WERI-Rb-1 (cell line): ENCODE data around the gene NOXO1.
A peak's percentile ranks its signal among the peaks of the same experiment; 100 is the strongest.
"Not testable (repeated sequence)": the region's sequence is repeated elsewhere in the genome, so short reads cannot be mapped to it uniquely, and the experiment has no call there.

Experiments
- DNase-seq: peaks from one replicate; pipeline ENCODE4 v3.0.0-alpha.2; 2020
- H3K27ac ChIP-seq: fragments of 250-450 bp; sonication (Bioruptor Pico); 2 replicates; pipeline ENCODE4 v1.5.1; 2020; ENCODE audit warnings: mild to moderate bottlenecking, moderate library complexity
- H3K27me3 ChIP-seq: fragments of 250-450 bp; sonication (Bioruptor Pico); 2 replicates; pipeline ENCODE4 v1.5.1; 2021; ENCODE audit warnings: mild to moderate bottlenecking, low read depth, moderate library complexity; ENCODE audit not compliant: insufficient read depth, severe bottlenecking
- H3K36me3 ChIP-seq: fragments of 250-450 bp; sonication (Bioruptor Pico); 2 replicates; pipeline ENCODE4 v1.5.1; 2020; ENCODE audit warnings: mild to moderate bottlenecking, moderate library complexity
- H3K4me3 ChIP-seq: 2 replicates; pipeline ENCODE4 v1.5.1; 2011; ENCODE audit warnings: low read depth, mild to moderate bottlenecking, control low read depth, low read length
- H3K9me3 ChIP-seq: fragments of 250-450 bp; sonication (Bioruptor Pico); 2 replicates; pipeline ENCODE4 v1.5.1; 2021; ENCODE audit warnings: mild to moderate bottlenecking, moderate library complexity; ENCODE audit not compliant: severe bottlenecking
- TF ChIP-seq, protein P1 (sequence below): IDR thresholded peaks from 2 replicates; pipeline ENCODE4 v1.5.1; 2011; ENCODE audit warnings: low read depth, mild to moderate bottlenecking, control low read depth, inconsistent platforms, low read length

The NOXO1 gene

DNA sequence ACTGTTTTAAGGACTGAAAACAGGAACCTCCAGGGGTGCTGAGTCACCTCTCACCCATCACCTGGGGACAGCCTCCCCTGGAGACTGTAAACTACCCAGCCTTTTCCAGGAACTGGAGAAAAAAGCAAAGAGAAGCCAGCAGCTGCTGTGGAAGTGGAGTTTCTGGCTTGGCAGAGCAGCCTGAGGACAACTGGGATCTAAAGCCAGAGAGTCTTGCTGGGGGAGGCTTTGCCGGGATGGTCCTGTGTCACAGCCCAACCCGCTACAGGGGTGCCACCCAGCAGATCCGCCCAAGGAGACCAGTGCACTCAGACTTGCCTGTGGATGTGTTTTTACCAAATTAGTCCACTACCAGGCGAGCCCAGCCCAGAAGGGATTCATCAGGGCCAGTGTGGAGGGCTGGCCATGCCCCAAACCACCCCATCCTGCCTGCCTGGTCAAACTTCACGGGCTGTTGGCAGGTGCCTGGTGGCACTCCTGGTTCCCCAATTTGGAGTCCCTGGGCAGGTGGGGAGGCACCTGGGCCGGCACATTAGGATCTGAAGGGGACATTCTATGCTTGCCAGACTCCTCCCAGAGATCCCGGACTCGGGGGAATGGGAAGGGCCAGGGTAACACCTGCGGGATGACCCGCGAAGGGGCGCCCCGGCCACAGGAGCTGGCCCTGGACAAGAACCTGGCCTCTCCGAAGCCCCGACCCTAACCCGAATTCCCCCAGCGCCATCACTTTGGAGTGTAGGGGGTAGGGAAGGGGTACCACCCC, 39.0 kb downstream of the NOXO1 start:
- Histone ChIP-seq H3K27ac (no peak overlapping the region; the same call in 1 of the 2 replicates), H3K27me3 (no peaks in the 10 kb centered on the region), H3K36me3 (peaks cover 16% of the 10 kb centered on the region), H3K9me3 (no peaks in the 10 kb centered on the region), H3K4me3 (peak overlapping the region; percentile 76)
- DNase-seq, result no peak
- TF ChIP-seq, protein P1, sequence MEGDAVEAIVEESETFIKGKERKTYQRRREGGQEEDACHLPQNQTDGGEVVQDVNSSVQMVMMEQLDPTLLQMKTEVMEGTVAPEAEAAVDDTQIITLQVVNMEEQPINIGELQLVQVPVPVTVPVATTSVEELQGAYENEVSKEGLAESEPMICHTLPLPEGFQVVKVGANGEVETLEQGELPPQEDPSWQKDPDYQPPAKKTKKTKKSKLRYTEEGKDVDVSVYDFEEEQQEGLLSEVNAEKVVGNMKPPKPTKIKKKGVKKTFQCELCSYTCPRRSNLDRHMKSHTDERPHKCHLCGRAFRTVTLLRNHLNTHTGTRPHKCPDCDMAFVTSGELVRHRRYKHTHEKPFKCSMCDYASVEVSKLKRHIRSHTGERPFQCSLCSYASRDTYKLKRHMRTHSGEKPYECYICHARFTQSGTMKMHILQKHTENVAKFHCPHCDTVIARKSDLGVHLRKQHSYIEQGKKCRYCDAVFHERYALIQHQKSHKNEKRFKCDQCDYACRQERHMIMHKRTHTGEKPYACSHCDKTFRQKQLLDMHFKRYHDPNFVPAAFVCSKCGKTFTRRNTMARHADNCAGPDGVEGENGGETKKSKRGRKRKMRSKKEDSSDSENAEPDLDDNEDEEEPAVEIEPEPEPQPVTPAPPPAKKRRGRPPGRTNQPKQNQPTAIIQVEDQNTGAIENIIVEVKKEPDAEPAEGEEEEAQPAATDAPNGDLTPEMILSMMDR, result no peak

DNA sequence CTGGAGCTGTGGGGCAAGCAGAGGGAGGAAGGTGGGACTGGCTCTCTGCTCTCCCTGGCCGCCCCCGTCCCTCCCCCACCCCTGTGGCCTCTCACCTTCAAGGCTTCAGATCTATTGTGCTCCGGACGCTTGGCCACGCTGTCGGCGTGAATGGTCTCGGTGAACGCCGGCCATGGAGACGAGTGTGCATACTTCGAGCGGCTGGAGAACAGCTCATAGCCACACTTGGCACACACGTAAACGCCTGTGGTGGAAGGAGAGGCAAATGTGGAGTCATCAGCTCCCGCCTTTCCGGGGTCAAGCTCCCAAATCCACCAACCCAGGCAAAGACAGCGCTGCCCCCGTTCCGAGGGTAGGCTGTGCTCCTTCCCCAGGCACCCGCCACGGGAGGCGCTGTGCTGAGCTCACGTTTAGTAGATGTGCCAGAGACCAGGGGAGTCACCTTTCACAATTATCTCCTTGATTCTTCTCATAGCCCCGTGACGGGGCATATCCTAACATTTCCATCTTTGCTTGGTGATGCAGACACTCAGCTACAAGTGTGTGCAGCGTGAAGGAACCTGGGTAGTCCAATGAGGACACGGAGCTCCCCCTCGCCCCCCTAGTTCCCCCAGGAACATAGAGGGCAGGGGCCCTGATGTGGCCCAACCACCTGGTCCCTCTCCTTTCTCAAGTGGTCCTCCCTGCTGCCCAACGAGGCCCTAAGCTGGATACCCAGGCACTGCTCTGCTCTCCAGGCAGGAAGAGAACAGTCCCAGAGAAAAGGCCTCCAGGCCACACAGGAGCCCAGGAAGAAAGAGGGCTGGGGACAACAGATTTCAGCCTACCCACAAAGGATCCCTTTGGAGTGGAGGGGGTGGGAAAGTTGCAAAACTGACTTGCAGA, 39.9 kb downstream of the NOXO1 start:
- TF ChIP-seq, protein P1, result peak; percentile 31

DNA sequence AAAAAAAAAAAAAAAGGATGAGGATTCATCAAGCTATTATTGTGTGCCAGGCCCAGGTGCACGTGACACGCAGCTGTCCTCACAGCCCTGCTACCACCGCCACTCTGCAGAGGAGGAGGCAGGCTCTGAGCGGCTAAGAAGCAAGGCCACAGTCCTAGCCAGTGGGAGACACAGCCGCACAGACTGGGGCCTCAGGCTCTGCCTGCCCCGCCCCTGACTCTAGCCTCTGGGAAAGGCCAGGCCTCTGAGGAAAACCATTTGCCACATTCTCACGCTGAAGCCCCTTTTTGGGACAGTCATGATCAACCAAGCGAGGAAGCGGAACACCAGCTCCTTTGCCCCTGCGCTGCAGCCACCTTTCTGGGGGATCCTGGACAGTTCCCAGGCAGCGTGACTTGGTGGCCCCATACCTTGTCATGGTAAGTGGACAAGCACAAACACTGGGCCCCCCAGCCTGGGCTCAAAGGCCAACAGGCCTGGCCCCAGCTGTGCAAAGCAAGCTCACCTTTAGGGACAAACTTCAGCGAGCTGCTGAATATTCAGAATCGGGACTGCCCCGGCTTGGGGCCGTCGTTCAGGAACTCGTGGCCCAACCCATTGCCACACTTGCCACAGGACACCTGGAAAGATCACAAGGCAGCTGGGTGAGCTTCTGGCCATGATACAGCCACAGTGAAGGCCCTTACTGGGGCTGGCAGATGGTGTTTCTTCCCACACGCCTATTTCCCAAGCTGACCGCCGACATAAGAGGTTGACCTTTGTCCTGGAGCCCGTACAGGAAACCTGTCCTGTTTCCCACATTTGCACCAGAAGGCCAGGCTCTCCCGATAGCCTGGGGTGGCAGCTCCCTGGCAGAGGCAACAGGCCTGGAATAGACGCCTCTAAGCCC, 40.8 kb downstream of the NOXO1 start:
- no peaks in the 10 kb centered on the region for H3K27me3 ChIP-seq
- TF ChIP-seq, protein P1, result no peak
- no peaks in the 10 kb centered on the region for H3K9me3 ChIP-seq
- H3K4me3 ChIP-seq, result no peak overlapping the region
- H3K36me3 ChIP-seq, result peaks cover 16% of the 10 kb centered on the region
- no peak for DNase-seq
- no peak overlapping the region for H3K27ac ChIP-seq

More for the DNA sequence above, 39.9 kb downstream of the NOXO1 start:
- no peak for DNase-seq
- Histone ChIP-seq H3K36me3 (peaks cover 16% of the 10 kb centered on the region), H3K27me3 (no peaks in the 10 kb centered on the region), H3K27ac (no peak overlapping the region), H3K9me3 (no peaks in the 10 kb centered on the region), H3K4me3 (no peak overlapping the region)

DNA sequence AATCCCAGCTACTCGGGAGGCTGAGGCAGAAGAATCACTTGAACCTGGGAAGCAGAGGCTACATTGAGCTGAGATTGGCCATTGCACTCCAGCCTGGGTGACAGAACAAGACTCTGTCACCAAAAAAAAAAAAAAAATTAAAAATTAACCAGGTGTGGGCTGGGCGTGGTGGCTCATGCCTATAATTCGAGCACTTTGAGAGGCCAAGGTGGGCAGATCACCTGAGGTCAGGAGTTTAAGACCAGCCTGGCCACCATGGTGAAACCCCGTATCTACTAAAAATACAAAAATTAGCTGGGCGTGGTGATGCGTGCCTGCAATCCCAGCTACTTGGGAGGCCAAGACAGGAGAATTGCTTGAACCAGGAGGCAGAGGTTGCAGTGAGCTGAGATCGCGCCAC, 41.4 kb downstream of the NOXO1 start:
- not testable (repeated sequence) for H3K9me3 ChIP-seq, H3K27ac ChIP-seq, DNase-seq, H3K4me3 ChIP-seq, H3K27me3 ChIP-seq
- H3K36me3 ChIP-seq, result peaks cover 16% of the 10 kb centered on the region

DNA sequence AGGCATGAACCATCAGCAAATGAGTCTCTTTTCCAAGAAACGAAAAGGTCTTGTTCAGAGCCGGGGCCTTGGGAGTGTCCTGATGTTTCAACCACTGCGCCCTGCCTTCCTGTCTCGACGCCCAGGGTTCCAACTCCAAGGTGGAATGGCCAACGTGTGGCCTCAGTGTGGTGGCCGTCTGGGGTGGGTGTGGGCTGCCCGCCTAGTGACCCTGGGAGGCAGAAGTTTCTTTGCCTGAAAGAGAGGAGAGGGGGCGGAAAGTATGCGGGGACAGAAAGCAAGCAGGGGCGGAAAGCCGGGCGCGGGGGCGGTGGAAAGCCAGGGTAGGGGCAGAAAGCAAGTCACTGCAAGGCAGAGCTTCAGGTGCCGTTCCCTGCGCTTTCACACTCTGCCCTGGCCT, 42.4 kb downstream of the NOXO1 start:
- no peak overlapping the region for H3K27ac ChIP-seq
- no peak overlapping the region for H3K4me3 ChIP-seq
- no peaks in the 10 kb centered on the region for H3K27me3 ChIP-seq
- TF ChIP-seq, protein P1, result no peak
- H3K36me3 ChIP-seq, result peaks cover 16% of the 10 kb centered on the region
- no peak for DNase-seq
- no peaks in the 10 kb centered on the region for H3K9me3 ChIP-seq

DNA sequence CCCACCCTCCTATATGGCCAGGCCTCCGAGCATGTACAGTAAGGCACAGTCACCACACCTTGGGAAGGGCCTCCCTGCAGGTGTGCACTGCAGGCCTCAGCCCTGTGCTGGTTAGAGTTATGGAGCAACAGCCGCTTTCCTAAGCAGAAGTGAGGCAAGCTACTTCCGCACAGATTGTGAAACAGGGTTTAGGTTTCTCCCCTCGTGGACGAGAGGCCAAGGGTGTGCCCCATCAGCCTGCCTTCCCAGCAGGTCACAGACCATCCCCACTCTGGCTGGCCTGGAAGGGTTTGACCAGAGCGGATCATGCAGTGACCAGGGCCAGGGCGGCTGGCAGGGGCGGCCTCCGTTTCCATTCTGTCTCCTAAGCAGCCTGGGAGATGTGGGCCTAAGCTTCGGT, 43.0 kb downstream of the NOXO1 start:
- TF ChIP-seq, protein P1, result no peak
- H3K9me3 ChIP-seq, result no peaks in the 10 kb centered on the region
- H3K36me3 ChIP-seq, result peaks cover 16% of the 10 kb centered on the region
- H3K27me3 ChIP-seq, result no peaks in the 10 kb centered on the region
- no peak for DNase-seq
- no peak overlapping the region for H3K4me3 ChIP-seq
- no peak overlapping the region for H3K27ac ChIP-seq
